GM12878 (cell line): ENCODE results near the gene TMEM250. TPM values are rescaled to one million over a fixed set of nuclear protein-coding genes. Genes with fewer than 3 reads are reported as not detected.

Source experiments
- ATAC-seq: fragments of 200-7000 bp; cut with Tn5 transposase; 3 replicates; pipeline ENCODE4 v1.9.1; 2020; ENCODE audit warnings: mild to moderate bottlenecking, moderate library complexity
- BruUV-seq: library from RNA; stranded (reverse); fragments of 400-500 nt; replicated peaks from 2 replicates; lab custom pipeline; 2021; lab: Mats Ljungman, UMichigan
- CTCF ChIA-PET: fragments of 300-600 bp; sonication (Branson Sonifier 250); formaldehyde crosslinking; extraction: SDS; loops from one replicate; lab custom pipeline; 2021; ENCODE audit warnings: inconsistent platforms; lab: Yijun Ruan, JAX
- POLR2A ChIA-PET: fragments of 350-600 bp; formaldehyde crosslinking; extraction: SDS; loops from one replicate; lab custom pipeline; 2021; ENCODE audit warnings: inconsistent platforms; lab: Charles Lee
- RAD21 ChIA-PET: fragments of 300-600 bp; sonication (Branson Sonifier 250); formaldehyde crosslinking; loops from one replicate; lab custom pipeline; 2023; ENCODE audit warnings: antibody characterized with exemption; ENCODE audit not compliant: unreplicated experiment; lab: Charles Lee
- SMC1A ChIA-PET: fragments of 300-600 bp; sonication (Branson Sonifier 250); formaldehyde crosslinking; loops from one replicate; lab custom pipeline; 2023; ENCODE audit not compliant: unreplicated experiment, uncharacterized antibody; lab: Charles Lee
- DNase-seq: peaks from one replicate; pipeline ENCODE4 v3.0.0-alpha.2; 2011; ENCODE audit warnings: low read depth, low spot score
- FAIRE-seq: peaks from 3 replicates; lab custom pipeline; 2011; peaks lifted over from hg19 to GRCh38; lab: Jason Lieb, UNC
- H2AFZ ChIP-seq: 2 replicates; pipeline ENCODE4 v1.6.0; 2011; ENCODE audit warnings: low read depth, low read length, control low read depth; ENCODE audit not compliant: control insufficient read depth
- H3K27ac ChIP-seq: 2 replicates; pipeline ENCODE4 v1.5.1; 2011; ENCODE audit warnings: control low read depth; ENCODE audit not compliant: control insufficient read depth, insufficient read depth
- H3K27me3 ChIP-seq, 2 experiments: replicated peaks in 1 of 2; 2 replicates each; pipeline versions ENCODE4 v1.6.0 to v1.6.1; 2011; ENCODE audit warnings: low read length in 1 of 2; ENCODE audit not compliant: control insufficient read depth in 2 of 2, insufficient read depth in 2 of 2
- H3K36me3 ChIP-seq, 2 experiments: 2 replicates each; pipeline ENCODE4 v1.5.1; 2011; ENCODE audit warnings: low read length in 1 of 2; ENCODE audit not compliant: control insufficient read depth in 2 of 2, insufficient read depth in 2 of 2
- H3K4me1 ChIP-seq: 2 replicates; pipeline ENCODE4 v1.6.1; 2011; ENCODE audit warnings: mild to moderate bottlenecking, low read length, moderate library complexity, mixed read lengths; ENCODE audit not compliant: control insufficient read depth, insufficient read depth
- H3K4me2 ChIP-seq: 2 replicates; pipeline ENCODE4 v1.6.0; 2011; ENCODE audit warnings: control low read depth; ENCODE audit not compliant: control insufficient read depth, insufficient read depth
- H3K4me3 ChIP-seq: fragments of 200-600 bp; sonication (generic); 2 replicates; pipeline ENCODE4 v1.5.1; 2016
- H3K79me2 ChIP-seq: 2 replicates; pipeline ENCODE4 v1.6.0; 2011; ENCODE audit warnings: low read length; ENCODE audit not compliant: control insufficient read depth, insufficient read depth
- H3K9ac ChIP-seq: 2 replicates; pipeline ENCODE4 v1.8.0; 2011; ENCODE audit warnings: low read length, control low read depth, mixed read lengths; ENCODE audit not compliant: control insufficient read depth, insufficient read depth
- H3K9me3 ChIP-seq: replicated peaks from 3 replicates; pipeline ENCODE4 v1.5.1; 2011; ENCODE audit warnings: mild to moderate bottlenecking, low read length; ENCODE audit not compliant: control insufficient read depth, insufficient read depth
- H4K20me1 ChIP-seq: 2 replicates; pipeline ENCODE4 v1.6.0; 2011; ENCODE audit not compliant: control insufficient read depth, insufficient read depth
- CUX1 ChIP-seq: IDR thresholded peaks from 2 replicates; pipeline ENCODE4 v1.6.1; 2012; ENCODE audit warnings: improper control_type of control experiment, low read depth, low read length; ENCODE audit not compliant: insufficient replicate concordance
- MTA2 ChIP-seq: fragments of 450-650 bp; IDR thresholded peaks from 2 replicates; pipeline ENCODE4 v1.6.1; 2016; ENCODE audit warnings: low read depth, mild to moderate bottlenecking, moderate library complexity
- PRDM15 ChIP-seq: fragments of 450-650 bp; formaldehyde crosslinking; IDR thresholded peaks from 2 replicates; pipeline ENCODE4 v1.4.0; 2020; ENCODE audit warnings: mild to moderate bottlenecking, moderate library complexity
- WGBS: methylation state at CpG from one replicate; pipeline ENCODE4 v1.1.6; 2016; ENCODE audit warnings: low lambda C conversion rate; ENCODE audit not compliant: insufficient replicate concordance, insufficient coverage; ENCODE audit errors: missing lambda C conversion rate; 5-methylcytosine and 5-hydroxymethylcytosine counted together
- in situ Hi-C: fragments of 300-500 bp; cut with MboI; formaldehyde crosslinking; loops from 9 replicates; pipeline ENCODE4 v1.14.3; 2018; ENCODE audit warnings: mixed read lengths
- intact Hi-C: fragments of 100-400 bp; cut with micrococcal nuclease; formaldehyde crosslinking; loops from one replicate; pipeline ENCODE4 v1.14.2; 2022; ENCODE audit not compliant: unreplicated experiment
- polyA plus RNA-seq, 11 experiments: library from polyadenylated mRNA; depleted of rRNA in 4 of 11; unstranded in 6 of 11; stranded (reverse) in 5 of 11; fragments of >200 nt; fragmentation: Nextera tagmentation in 4 of 11; fragmentation: Illumina TruSeq in 1 of 11; extraction: Ambion mirVana in 4 of 11; extraction: Trizol in 1 of 11; gene quantifications; 1 replicate in 1 of 11; 2 replicates in 10 of 11; pipeline versions ENCODE4 v1.2.1 to v1.2.3, GENCODE V29; 2011 to 2016; ENCODE audit warnings: inconsistent platforms in 2 of 11, missing spikeins in 2 of 11, low read depth in 1 of 11
- total RNA-seq, 4 experiments: library from RNA; depleted of rRNA in 3 of 4; stranded (reverse); fragments of >200 nt in 3 of 4; fragmentation: Illumina TruSeq in 1 of 4; extraction: Trizol in 1 of 4; gene quantifications; 2 replicates each; pipeline versions ENCODE4 v1.2.1 to v1.2.3, GENCODE V29; 2013 to 2021

Gene TMEM250
- total and polyA plus RNA-seq, 10 of the 15 experiments (the other 5 are each of a cell fraction or from before 2014, with no cell fraction given), result 0.39 to 39.9 (median 8.5) TPM

- ChIA-PET POLR2A (no interaction called here), SMC1A (interaction anchor here (1.9 kb wide), 1 partner anchor 51 kb away, joined by 5 read pairs; no protein-coding TSS in a partner anchor), CTCF (interaction anchor here (1.1 to 1.3 kb wide), 2 partner anchors 126 to 173 kb away, joined by 3 read pairs; no protein-coding TSS in a partner anchor), RAD21 (interaction anchor here (0.8 kb wide), 1 partner anchor 173 kb away, joined by 3 read pairs; no protein-coding TSS in a partner anchor)
- no peaks in the 10 kb centered on the region for H3K9me3 ChIP-seq
- no peak for ATAC-seq
- intact Hi-C loops (no loop called here), in situ Hi-C loops (no loop called here)
- no peak overlapping the region for H3K9ac ChIP-seq
- no peak overlapping the region for H3K4me2 ChIP-seq
- no peak for FAIRE-seq
- 42% methylated on average over 14 of the region's 14 CpGs for WGBS
- H3K27me3 ChIP-seq, result no peaks in the 10 kb centered on the region
- H3K4me3 ChIP-seq, result no peak overlapping the region
- H3K36me3 ChIP-seq, result no peaks in the 10 kb centered on the region
- no peaks in the 10 kb centered on the region for H3K4me1 ChIP-seq
- DNase-seq, result no peak
- H3K79me2 ChIP-seq, result no peaks in the 10 kb centered on the region
- H4K20me1 ChIP-seq, result no peaks in the 10 kb centered on the region
- H2AFZ ChIP-seq, result no peak overlapping the region
- TF ChIP-seq MTA2 (no peak), CUX1 (no peak), PRDM15 (CRISPR knock-in tag) (no peak)
- BruUV-seq, result no TSS peak
- H3K27ac ChIP-seq, result no peak overlapping the region
These were observed 22.3 kb upstream of the TMEM250 start for GRCh38 chr9:136140966-136141365.
